Heart right ventricle (tissue), 16 donors: ENCODE data around the gene ZRANB2. TPM values are rescaled to one million over a fixed set of nuclear protein-coding genes. Genes with fewer than 3 reads are reported as not detected.

ENCODE experiments used
- ATAC-seq, 8 donors: fragments of 200-7000 bp; cut with Tn5 transposase; one replicate each; pipeline ENCODE4 v1.9.1; 2020; ENCODE audit warnings: mild to moderate bottlenecking in 8 of 8, moderate library complexity in 8 of 8, moderate number of reproducible peaks in 1 of 8
- DNase-seq, 2 donors: peaks; one replicate each; pipeline ENCODE4 v3.0.0-alpha.2; 2020
- H3K27ac ChIP-seq, 10 donors: fragments of 200-600 bp; sonication (generic) in 2 of 10; one replicate each; pipeline versions ENCODE4 v1.5.0 to v1.8.0; 2020 to 2022; ENCODE audit warnings: mild to moderate bottlenecking in 3 of 10
- H3K27me3 ChIP-seq, 7 donors: fragments of 200-600 bp; one replicate each; pipeline ENCODE4 v1.8.0; 2021 to 2022; ENCODE audit warnings: mild to moderate bottlenecking in 2 of 7
- H3K36me3 ChIP-seq, 9 donors: fragments of 200-600 bp; sonication (generic) in 1 of 9; one replicate each; pipeline versions ENCODE4 v1.5.0 to v1.8.0; 2020 to 2022; ENCODE audit warnings: mild to moderate bottlenecking in 2 of 9
- H3K4me1 ChIP-seq, 9 donors: fragments of 200-600 bp; sonication (generic) in 1 of 9; one replicate each; pipeline versions ENCODE4 v1.5.0 to v1.8.0; 2020 to 2022; ENCODE audit warnings: mild to moderate bottlenecking in 4 of 9
- H3K4me3 ChIP-seq, 10 donors: fragments of 200-600 bp; sonication (generic) in 2 of 10; one replicate each; pipeline versions ENCODE4 v1.5.0 to v1.8.0; 2020 to 2022; ENCODE audit warnings: mild to moderate bottlenecking in 7 of 10, moderate library complexity in 2 of 10
- H3K9me3 ChIP-seq, 11 donors: fragments of 200-600 bp in 10 of 11; sonication (generic) in 2 of 11; one replicate each; pipeline versions ENCODE4 v1.5.0 to v1.8.0; 2013 to 2022; ENCODE audit warnings: mild to moderate bottlenecking in 2 of 11, control low read depth in 1 of 11, moderate library complexity in 1 of 11
- WGBS, 2 donors: extraction: QIAGEN DNeasy Blood & Tissue Kit; methylation state at CpG; one replicate each; pipeline ENCODE4 v1.1.7; 2013; ENCODE audit warnings: inconsistent platforms in 1 of 2; 5-methylcytosine and 5-hydroxymethylcytosine counted together
- intact Hi-C, 10 donors: fragments of 100-400 bp; cut with DNase I; formaldehyde crosslinking; loops; one replicate each; pipeline versions ENCODE4 v1.11.1 to v1.14.2; 2022
- polyA plus RNA-seq, 2 donors: library from polyadenylated mRNA; stranded (reverse); fragments of 200-250 nt; gene quantifications; one replicate each; pipeline ENCODE4 v1.2.3, GENCODE V29; 2013
- total RNA-seq, 10 donors: library from RNA; stranded (reverse); fragmentation: NEBNext Ultra II Directional in 3 of 10; extraction: Animal tissue kit (Norgen Biotek cat#: 25700) in 3 of 10; gene quantifications; one replicate each; pipeline versions ENCODE4 v1.2.1 to v1.2.4, GENCODE V29; 2021 to 2023
- TF ChIP-seq, protein P1 (sequence below), 9 donors: fragments of 200-600 bp; sonication (generic) in 2 of 9; IDR thresholded peaks; one replicate each; pipeline versions ENCODE4 v1.5.0 to v1.8.0; 2021 to 2022; ENCODE audit warnings: antibody characterized with exemption in 9 of 9, mild to moderate bottlenecking in 5 of 9, moderate library complexity in 1 of 9
- donor health status: Arrhythmogenic right ventricular cardiomyopathy.
- donor health status: ischemic (EF 13 %, LVEDD 7.1; RV severe dilation, severe dysfunction).
- donor health status: healthy with polysubstance abuse.
- donor health status: DM: no; HTN: yes; CAD: no.
- donor health status: DM: no; HTN: no; CAD: no.
- donor health status: ischemic (EF 25% LVEDD 6.9; RV normal size, moderate dysfunction).
- donor health status: ischemic (EF 25% LVEDD 5.7; RV mildly dilated, moderate dysfunction).
- donor health status: healthy.
- donor health status: DM: yes; HTN: yes; CAD: no.
- donor health status: Ischemic cardiomyopathy.
- donor health status: ischemic (EF 35%, LVEDD 5.7; RV mildly dilated, moderate dysfunction).
- donor health status: nonischemic (EF 11% LVEDD 7.7; RV severe dilation, severe dysfunction).
- donor health status: DM: yes; HTN: yes; CAD: no.
- donor health status: PGD.
- donor health status: ischemic (EF 29% LVEDD 5.4; RV normal size, mild dysfunction).
- donor health status: nonischemic (EF 23%, LVEDD 6.1; RV moderate dilation, normal function).

ZRANB2 gene
- total and polyA plus RNA-seq, 12 donors = 26.5 to 55.5 (median 48.4) TPM

- peaks cover 0 to 24% (median 6%) of the 10 kb centered on the region in 9 donors for H3K36me3 ChIP-seq
- ATAC-seq (peak in 4 of 8 donors; percentile 16 to 45 (median 29)), DNase-seq (no peak)
- TF ChIP-seq, protein P1, sequence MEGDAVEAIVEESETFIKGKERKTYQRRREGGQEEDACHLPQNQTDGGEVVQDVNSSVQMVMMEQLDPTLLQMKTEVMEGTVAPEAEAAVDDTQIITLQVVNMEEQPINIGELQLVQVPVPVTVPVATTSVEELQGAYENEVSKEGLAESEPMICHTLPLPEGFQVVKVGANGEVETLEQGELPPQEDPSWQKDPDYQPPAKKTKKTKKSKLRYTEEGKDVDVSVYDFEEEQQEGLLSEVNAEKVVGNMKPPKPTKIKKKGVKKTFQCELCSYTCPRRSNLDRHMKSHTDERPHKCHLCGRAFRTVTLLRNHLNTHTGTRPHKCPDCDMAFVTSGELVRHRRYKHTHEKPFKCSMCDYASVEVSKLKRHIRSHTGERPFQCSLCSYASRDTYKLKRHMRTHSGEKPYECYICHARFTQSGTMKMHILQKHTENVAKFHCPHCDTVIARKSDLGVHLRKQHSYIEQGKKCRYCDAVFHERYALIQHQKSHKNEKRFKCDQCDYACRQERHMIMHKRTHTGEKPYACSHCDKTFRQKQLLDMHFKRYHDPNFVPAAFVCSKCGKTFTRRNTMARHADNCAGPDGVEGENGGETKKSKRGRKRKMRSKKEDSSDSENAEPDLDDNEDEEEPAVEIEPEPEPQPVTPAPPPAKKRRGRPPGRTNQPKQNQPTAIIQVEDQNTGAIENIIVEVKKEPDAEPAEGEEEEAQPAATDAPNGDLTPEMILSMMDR (IDR thresholded peaks at IDR 0.05) = no peak
- WGBS, 2 donors = 73 to 74% methylated on average over 7 of the region's 7 CpGs
- H3K27me3 ChIP-seq = peaks cover 0 to 24% (median 20%) of the 10 kb centered on the region in 7 donors
- intact Hi-C loops = loop anchor here in 4 of 10 donors (5.0 kb wide), 2 partner anchors 366 to 526 kb away; no protein-coding TSS in a partner anchor
- no peaks in the 10 kb centered on the region for H3K9me3 ChIP-seq
- H3K27ac ChIP-seq = no peak overlapping the region
- H3K4me1 ChIP-seq = no peaks in the 10 kb centered on the region
- no peak overlapping the region for H3K4me3 ChIP-seq
Observed at GRCh38 chr1:71053758-71054157, 27.1 kb downstream of the ZRANB2 start.

GRCh38 chr1:71053146-71053545, 27.7 kb downstream of the ZRANB2 start:
- peaks cover 0 to 2% (median 0%) of the 10 kb centered on the region in 9 donors for H3K4me1 ChIP-seq
- H3K27ac ChIP-seq = no peak overlapping the region
- ATAC-seq = no peak
- no peak overlapping the region for H3K4me3 ChIP-seq
- intact Hi-C loops = loop anchor here in 4 of 10 donors (5.0 kb wide), 2 partner anchors 366 to 526 kb away; no protein-coding TSS in a partner anchor
- peaks cover 0 to 30% (median 23%) of the 10 kb centered on the region in 7 donors for H3K27me3 ChIP-seq
- TF ChIP-seq, protein P1 (IDR thresholded peaks at IDR 0.05) = no peak
- no peak for DNase-seq
- 58 to 83% methylated on average over 1 of the region's 1 CpG for WGBS, 2 donors
- H3K36me3 ChIP-seq = peaks cover 0 to 18% (median 5%) of the 10 kb centered on the region in 9 donors
- H3K9me3 ChIP-seq = no peaks in the 10 kb centered on the region

- intact Hi-C loops = loop anchor here (1.0 to 5.0 kb wide), 8 partner anchors 363 to 523 kb away; no protein-coding TSS in a partner anchor
- 0% methylated on average over 1 of the region's 1 CpG for WGBS, 2 donors
- peaks cover 2 to 19% (median 14%) of the 10 kb centered on the region in 9 donors for H3K4me1 ChIP-seq
- H3K27me3 ChIP-seq = peaks cover 16 to 56% (median 51%) of the 10 kb centered on the region in 7 donors
- H3K4me3 ChIP-seq = no peak overlapping the region
- DNase-seq = peak in 1 of 2 donors; percentile 40
- no peaks in the 10 kb centered on the region for H3K9me3 ChIP-seq
- no peaks in the 10 kb centered on the region for H3K36me3 ChIP-seq
- no peak overlapping the region for H3K27ac ChIP-seq
- TF ChIP-seq, protein P1 (IDR thresholded peaks at IDR 0.05) = peak; percentile 51 to 84 (median 78)
- ATAC-seq = peak in 5 of 8 donors; percentile 40 to 66 (median 61)
Observed at GRCh38 chr1:71049951-71050598, 30.8 kb downstream of the ZRANB2 start.

- ATAC-seq (peak; percentile 59 to 86 (median 69)), DNase-seq (peak; percentile 30 to 75)
- no peaks in the 10 kb centered on the region for H3K36me3 ChIP-seq
- no peaks in the 10 kb centered on the region for H3K9me3 ChIP-seq
- peaks cover 2 to 19% (median 14%) of the 10 kb centered on the region in 9 donors for H3K4me1 ChIP-seq
- intact Hi-C loops = loop anchor here in 7 of 10 donors (5.0 kb wide), 3 partner anchors 361 to 521 kb away; no protein-coding TSS in a partner anchor
- H3K4me3 ChIP-seq = peak within 1 kb of the TSS; percentile 26 to 57 (median 52)
- TF ChIP-seq, protein P1 (IDR thresholded peaks at IDR 0.05) = no peak
- WGBS, 2 donors = 7 to 11% methylated on average over 38 to 56 of the region's 56 CpGs
- no peak within 1 kb of the TSS for H3K27ac ChIP-seq
- H3K27me3 ChIP-seq = peaks cover 16 to 67% (median 60%) of the 10 kb centered on the region in 7 donors
Observed at GRCh38 chr1:71047635-71048607, 32.9 kb downstream of the ZRANB2 start, which contains the start of gene PTGER3. Gene PTGER3 (minus strand): TSS chr1:71047816. CDS start chr1:71047577, 239 bp downstream.
